KOPT-K1 (cell line): ENCODE data around the gene SLC38A2.

Experiments
- H3K27ac ChIP-seq: fragments of 200-600 bp; sonication (generic); 2 replicates; pipeline ENCODE4 v1.5.1; 2016; ENCODE audit warnings: antibody characterized with exemption, mild to moderate bottlenecking, low read depth, low read length; ENCODE audit not compliant: poor library complexity, severe bottlenecking
- H3K36me3 ChIP-seq: fragments of 200-600 bp; sonication (generic); 2 replicates; pipeline ENCODE4 v1.5.1; 2017; ENCODE audit warnings: antibody characterized with exemption, mild to moderate bottlenecking, low read length, moderate library complexity; ENCODE audit not compliant: insufficient read depth
- H3K9me3 ChIP-seq: fragments of 200-600 bp; sonication (generic); 2 replicates; pipeline ENCODE4 v1.5.1; 2017; ENCODE audit warnings: antibody characterized with exemption, low read length, mild to moderate bottlenecking; ENCODE audit not compliant: insufficient read depth, poor library complexity, severe bottlenecking

SLC38A2 gene

GRCh38 chr12:46373301-46374296 lies 1.0 kb upstream of the SLC38A2 start:
- Histone ChIP-seq H3K27ac (peak overlapping the region; percentile 94), H3K36me3 (peaks cover 26% of the 10 kb centered on the region), H3K9me3 (no peaks in the 10 kb centered on the region)

- H3K36me3 ChIP-seq, result peaks cover 43% of the 10 kb centered on the region
These were observed 642 bp downstream of the SLC38A2 start for GRCh38 chr12:46371718-46372543.

GRCh38 chr12:46370792-46371717 lies 1.5 kb downstream of the SLC38A2 start:
- Histone ChIP-seq H3K27ac (peak overlapping the region; percentile 94), H3K36me3 (peaks cover 52% of the 10 kb centered on the region), H3K9me3 (no peaks in the 10 kb centered on the region)

More at GRCh38 chr12:46371718-46372543, 642 bp downstream of the SLC38A2 start:
- Histone ChIP-seq H3K9me3 (no peaks in the 10 kb centered on the region), H3K27ac (peak overlapping the region; percentile 94)

- Histone ChIP-seq H3K36me3 (peaks cover 59% of the 10 kb centered on the region), H3K9me3 (no peaks in the 10 kb centered on the region), H3K27ac (no peak overlapping the region)
These were observed 2.2 kb downstream of the SLC38A2 start for GRCh38 chr12:46370380-46370734.

- no peaks in the 10 kb centered on the region for H3K9me3 ChIP-seq
- H3K27ac ChIP-seq, result no peak overlapping the region
- peaks cover 65% of the 10 kb centered on the region for H3K36me3 ChIP-seq
These were observed 2.8 kb downstream of the SLC38A2 start for GRCh38 chr12:46369474-46370379.

GRCh38 chr12:46369095-46369473 lies 3.5 kb downstream of the SLC38A2 start:
- Histone ChIP-seq H3K36me3 (peaks cover 71% of the 10 kb centered on the region), H3K27ac (no peak overlapping the region), H3K9me3 (no peaks in the 10 kb centered on the region)

GRCh38 chr12:46368684-46369083 lies 3.9 kb downstream of the SLC38A2 start:
- Histone ChIP-seq H3K27ac (no peak overlapping the region), H3K36me3 (peaks cover 75% of the 10 kb centered on the region), H3K9me3 (no peaks in the 10 kb centered on the region)

- H3K27ac ChIP-seq, result no peak overlapping the region
- H3K36me3 ChIP-seq, result peaks cover 81% of the 10 kb centered on the region
- no peaks in the 10 kb centered on the region for H3K9me3 ChIP-seq
These were observed 4.4 kb downstream of the SLC38A2 start for GRCh38 chr12:46368138-46368537.

- H3K36me3 ChIP-seq, result peaks cover 87% of the 10 kb centered on the region
- no peak overlapping the region for H3K27ac ChIP-seq
- no peaks in the 10 kb centered on the region for H3K9me3 ChIP-seq
These were observed 5.1 kb downstream of the SLC38A2 start for GRCh38 chr12:46367351-46368029.

GRCh38 chr12:46366771-46367170 lies 5.8 kb downstream of the SLC38A2 start:
- Histone ChIP-seq H3K36me3 (peaks cover 95% of the 10 kb centered on the region), H3K9me3 (no peaks in the 10 kb centered on the region), H3K27ac (no peak overlapping the region)

- H3K27ac ChIP-seq, result no peak overlapping the region
- peaks cover 100% of the 10 kb centered on the region for H3K36me3 ChIP-seq
- no peaks in the 10 kb centered on the region for H3K9me3 ChIP-seq
These were observed 6.6 kb downstream of the SLC38A2 start for GRCh38 chr12:46365951-46366379.

- H3K27ac ChIP-seq, result no peak overlapping the region
- no peaks in the 10 kb centered on the region for H3K9me3 ChIP-seq
- H3K36me3 ChIP-seq, result peaks cover 100% of the 10 kb centered on the region
These were observed 7.6 kb downstream of the SLC38A2 start for GRCh38 chr12:46364777-46365580.

- no peaks in the 10 kb centered on the region for H3K9me3 ChIP-seq
- H3K27ac ChIP-seq, result no peak overlapping the region
- peaks cover 100% of the 10 kb centered on the region for H3K36me3 ChIP-seq
These were observed 8.3 kb downstream of the SLC38A2 start for GRCh38 chr12:46364300-46364696.
